Measurements from ENCODE around the gene EDIL3. TPM values are rescaled to one million over a fixed set of nuclear protein-coding genes. Genes with fewer than 3 reads are reported as not detected.

EDIL3 gene
- total RNA-seq, 4 donors from 2014 or later: 0.20 to 1.5 (median 0.75) TPM

GRCh38 chr5:84149094-84149493 is 235.6 kb downstream of the EDIL3 start:
- no peak overlapping the region for H3K4me3 ChIP-seq
- H3K27ac ChIP-seq: no peak overlapping the region
- no peak for DNase-seq
- in situ Hi-C loops (cut with MboI; ENCODE audit: low sequenced_read_pairs in 4 of 4) (no loop called here), intact Hi-C loops (cut with DNase I; ENCODE audit: low total_unique reads) (no loop called here)
- no peaks in the 10 kb centered on the region for H3K27me3 ChIP-seq
- H3K36me3 ChIP-seq: no peaks in the 10 kb centered on the region
- TF ChIP-seq POLR2A (IDR thresholded peaks at IDR 0.05): no peak
- no peak for TF ChIP-seq CTCF (IDR thresholded peaks at IDR 0.05 in 4 of 5, conservative IDR thresholded peaks at IDR 0.05 in 1 of 5)
- H3K9me3 ChIP-seq: no peaks in the 10 kb centered on the region
- no peak for ATAC-seq
- H3K4me1 ChIP-seq: no peaks in the 10 kb centered on the region

GRCh38 chr5:84148651-84149050 is 236.0 kb downstream of the EDIL3 start:
- no peaks in the 10 kb centered on the region for H3K36me3 ChIP-seq
- TF ChIP-seq CTCF (IDR thresholded peaks at IDR 0.05 in 4 of 5, conservative IDR thresholded peaks at IDR 0.05 in 1 of 5) (no peak), POLR2A (IDR thresholded peaks at IDR 0.05) (no peak)
- H3K9me3 ChIP-seq: no peaks in the 10 kb centered on the region
- ATAC-seq (no peak), DNase-seq (no peak)
- H3K27me3 ChIP-seq: no peaks in the 10 kb centered on the region
- no peak overlapping the region for H3K4me3 ChIP-seq
- no peak overlapping the region for H3K27ac ChIP-seq
- intact Hi-C loops (cut with DNase I; ENCODE audit: low total_unique reads): no loop called here
- H3K4me1 ChIP-seq: no peaks in the 10 kb centered on the region
- in situ Hi-C loops (cut with MboI; ENCODE audit: low sequenced_read_pairs in 4 of 4): no loop called here

GRCh38 chr5:84137541-84137940 is 247.1 kb downstream of the EDIL3 start:
- intact Hi-C loops (cut with DNase I; ENCODE audit: low total_unique reads): no loop called here
- no peak for TF ChIP-seq CTCF (IDR thresholded peaks at IDR 0.05 in 4 of 5, conservative IDR thresholded peaks at IDR 0.05 in 1 of 5)
- TF ChIP-seq POLR2A (IDR thresholded peaks at IDR 0.05): no peak
- in situ Hi-C loops (cut with MboI; ENCODE audit: low sequenced_read_pairs in 4 of 4): no loop called here
- H3K9me3 ChIP-seq: no peaks in the 10 kb centered on the region
- no peak overlapping the region for H3K4me3 ChIP-seq
- ATAC-seq: no peak
- no peaks in the 10 kb centered on the region for H3K27me3 ChIP-seq
- H3K27ac ChIP-seq: no peak overlapping the region
- no peaks in the 10 kb centered on the region for H3K4me1 ChIP-seq
- no peaks in the 10 kb centered on the region for H3K36me3 ChIP-seq
- no peak for DNase-seq

GRCh38 chr5:84131372-84131771 is 253.3 kb downstream of the EDIL3 start:
- in situ Hi-C loops (cut with MboI; ENCODE audit: low sequenced_read_pairs in 4 of 4): no loop called here
- ATAC-seq: no peak

More at GRCh38 chr5:84131372-84131771, 253.3 kb downstream of the EDIL3 start:
- TF ChIP-seq POLR2A (IDR thresholded peaks at IDR 0.05): no peak
- no peak for TF ChIP-seq CTCF (IDR thresholded peaks at IDR 0.05 in 4 of 5, conservative IDR thresholded peaks at IDR 0.05 in 1 of 5)
- H3K4me3 ChIP-seq: no peak overlapping the region
- no peak for DNase-seq
- H3K9me3 ChIP-seq: no peaks in the 10 kb centered on the region
- intact Hi-C loops (cut with DNase I; ENCODE audit: low total_unique reads): no loop called here
- H3K27ac ChIP-seq: no peak overlapping the region
- no peaks in the 10 kb centered on the region for H3K27me3 ChIP-seq
- H3K36me3 ChIP-seq: no peaks in the 10 kb centered on the region
- no peaks in the 10 kb centered on the region for H3K4me1 ChIP-seq
